Breast epithelium (tissue), 4 donors: ENCODE measurements around the gene USP24. TPM values are rescaled to one million over a fixed set of nuclear protein-coding genes. Genes with fewer than 3 reads are reported as not detected.

Experiments used
- DNase-seq, 2 donors: peaks; one replicate each; pipeline ENCODE4 v3.0.0-alpha.2; 2019; ENCODE audit warnings: low spot score in 2 of 2
- H3K27ac ChIP-seq, 2 donors: fragments of 200-600 bp; sonication (generic) in 1 of 2; one replicate each; pipeline ENCODE4 v1.5.1; 2016 to 2019; ENCODE audit warnings: mild to moderate bottlenecking in 1 of 2
- H3K27me3 ChIP-seq, 2 donors: fragments of 200-600 bp; sonication (generic) in 1 of 2; one replicate each; pipeline versions ENCODE4 v1.5.1 to v1.6.0; 2017 to 2019; ENCODE audit warnings: control low read depth in 1 of 2, mild to moderate bottlenecking in 1 of 2
- H3K36me3 ChIP-seq: fragments of 200-600 bp; one replicate; pipeline ENCODE4 v1.5.1; 2019
- H3K4me1 ChIP-seq, 2 donors: fragments of 200-600 bp; sonication (generic); one replicate each; pipeline ENCODE4 v1.5.1; 2016 to 2019; ENCODE audit warnings: control low read depth in 1 of 2
- H3K4me3 ChIP-seq, 3 donors: fragments of 200-600 bp; sonication (generic); 1 replicate in 2 of 3; 2 replicates in 1 of 3; pipeline ENCODE4 v1.5.1; 2016 to 2019; ENCODE audit warnings: mild to moderate bottlenecking in 3 of 3, moderate library complexity in 2 of 3
- H3K9me3 ChIP-seq, 2 donors: fragments of 200-600 bp; sonication (generic) in 1 of 2; one replicate each; pipeline ENCODE4 v1.5.1; 2016 to 2019; ENCODE audit warnings: control low read depth in 1 of 2
- POLR2A ChIP-seq: fragments of 450-650 bp; IDR thresholded peaks from one replicate; pipeline ENCODE4 v1.6.1; 2016; ENCODE audit warnings: antibody characterized with exemption, mild to moderate bottlenecking, moderate library complexity
- POLR2AphosphoS5 ChIP-seq, 3 donors: sonication (generic); formaldehyde crosslinking; IDR thresholded peaks; one replicate each; pipeline ENCODE4 v1.6.1; 2017; ENCODE audit warnings: antibody characterized with exemption in 3 of 3
- intact Hi-C: fragments of 100-400 bp; cut with DNase I; formaldehyde crosslinking; loops from one replicate; pipeline ENCODE4 v1.15.1; 2023; ENCODE audit warnings: low total_unique reads
- total RNA-seq, 3 donors: library from RNA; depleted of rRNA; stranded (reverse); fragments of >200 nt; gene quantifications; one replicate each; pipeline ENCODE4 v1.1.0, GENCODE V29; 2016
- TF ChIP-seq, protein P1 (sequence below), 3 donors: fragments of 450-650 bp; IDR thresholded peaks; one replicate each; pipeline ENCODE4 v1.5.1; 2016 to 2017; ENCODE audit warnings: antibody characterized with exemption in 3 of 3, mild to moderate bottlenecking in 3 of 3, moderate library complexity in 3 of 3

USP24 gene
- total RNA-seq, 3 donors from 2014 or later, result 51.5 to 103 (median 77.3) TPM

DNA sequence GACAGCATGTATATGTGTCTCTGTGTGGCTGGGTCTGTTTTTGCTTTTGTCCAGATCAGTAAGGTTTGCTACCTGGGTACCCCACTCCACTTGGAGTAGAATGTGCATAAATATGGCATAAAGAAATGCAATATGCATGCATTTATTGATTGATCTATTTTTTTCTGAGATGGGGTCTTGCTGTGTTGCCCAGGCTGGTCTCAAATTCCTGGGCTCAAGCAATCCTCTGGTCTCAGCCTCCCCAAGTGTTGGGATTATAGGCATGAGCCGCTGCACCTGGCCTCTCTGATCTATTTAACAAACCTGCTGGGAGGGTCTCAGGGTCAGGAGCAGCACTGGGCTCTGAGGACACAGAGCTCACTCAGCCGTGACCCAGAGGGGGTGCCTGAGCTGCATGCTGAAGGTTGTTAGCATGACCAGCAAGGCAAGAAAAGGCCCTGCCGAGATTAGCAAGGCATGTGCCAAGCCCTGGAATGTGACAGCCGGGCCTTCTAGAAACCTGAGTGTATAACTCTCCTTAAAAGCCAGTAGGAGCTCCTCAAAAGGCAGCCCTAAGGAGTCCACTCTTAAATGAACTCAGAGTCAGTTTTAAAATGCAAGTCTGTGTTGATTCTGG lies 153.3 kb downstream of the USP24 start:
- Histone ChIP-seq H3K27ac (no peak overlapping the region), H3K4me1 (peaks cover 0 to 8% of the 10 kb centered on the region in 2 donors), H3K4me3 (no peak overlapping the region), H3K9me3 (no peaks in the 10 kb centered on the region), H3K27me3 (no peaks in the 10 kb centered on the region), H3K36me3 (no peaks in the 10 kb centered on the region)
- intact Hi-C loops, result loop anchor here (5.0 kb wide), 1 partner anchor 1650 kb away; no protein-coding TSS in a partner anchor
- DNase-seq, result no peak
- TF ChIP-seq POLR2A, result no peak
- no peak for TF ChIP-seq POLR2AphosphoS5 (IDR thresholded peaks at IDR 0.05)
- TF ChIP-seq, protein P1, sequence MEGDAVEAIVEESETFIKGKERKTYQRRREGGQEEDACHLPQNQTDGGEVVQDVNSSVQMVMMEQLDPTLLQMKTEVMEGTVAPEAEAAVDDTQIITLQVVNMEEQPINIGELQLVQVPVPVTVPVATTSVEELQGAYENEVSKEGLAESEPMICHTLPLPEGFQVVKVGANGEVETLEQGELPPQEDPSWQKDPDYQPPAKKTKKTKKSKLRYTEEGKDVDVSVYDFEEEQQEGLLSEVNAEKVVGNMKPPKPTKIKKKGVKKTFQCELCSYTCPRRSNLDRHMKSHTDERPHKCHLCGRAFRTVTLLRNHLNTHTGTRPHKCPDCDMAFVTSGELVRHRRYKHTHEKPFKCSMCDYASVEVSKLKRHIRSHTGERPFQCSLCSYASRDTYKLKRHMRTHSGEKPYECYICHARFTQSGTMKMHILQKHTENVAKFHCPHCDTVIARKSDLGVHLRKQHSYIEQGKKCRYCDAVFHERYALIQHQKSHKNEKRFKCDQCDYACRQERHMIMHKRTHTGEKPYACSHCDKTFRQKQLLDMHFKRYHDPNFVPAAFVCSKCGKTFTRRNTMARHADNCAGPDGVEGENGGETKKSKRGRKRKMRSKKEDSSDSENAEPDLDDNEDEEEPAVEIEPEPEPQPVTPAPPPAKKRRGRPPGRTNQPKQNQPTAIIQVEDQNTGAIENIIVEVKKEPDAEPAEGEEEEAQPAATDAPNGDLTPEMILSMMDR (IDR thresholded peaks at IDR 0.05), result no peak

DNA sequence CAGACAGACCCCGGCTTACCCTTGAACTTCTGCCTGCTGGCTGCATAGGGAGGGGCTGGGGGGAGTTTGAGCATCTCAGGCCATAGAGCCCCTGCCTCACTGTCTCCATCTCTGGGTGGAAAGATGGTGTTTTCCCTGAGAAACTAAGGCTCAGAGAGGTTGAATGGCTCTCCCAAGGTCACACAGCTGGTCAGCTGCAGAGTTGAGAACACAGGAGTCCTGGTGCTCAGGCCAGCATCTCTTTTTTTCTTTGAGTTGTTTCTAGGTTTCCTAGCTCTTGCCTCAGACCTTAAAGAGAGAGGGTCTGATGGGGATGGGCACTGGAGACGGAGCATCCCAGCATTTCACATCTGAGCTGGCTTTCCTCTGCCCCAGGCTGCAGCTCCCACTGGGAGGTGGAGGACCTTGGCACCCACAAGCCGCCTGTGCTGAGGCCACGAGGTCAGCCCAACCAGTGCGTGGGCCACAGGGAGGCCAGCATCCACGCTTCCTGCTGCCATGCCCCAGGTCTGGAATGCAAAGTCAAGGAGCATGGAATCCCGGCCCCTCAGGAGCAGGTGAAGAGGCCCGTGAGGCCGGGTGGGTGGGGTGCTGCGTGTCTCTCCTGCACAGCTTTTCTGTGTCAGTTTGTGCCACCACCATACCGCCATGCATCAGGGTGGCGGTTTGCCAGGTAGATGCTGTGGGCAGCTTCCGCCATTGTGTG lies 154.0 kb downstream of the USP24 start:
- Histone ChIP-seq H3K27ac (no peak overlapping the region), H3K9me3 (no peaks in the 10 kb centered on the region), H3K36me3 (no peaks in the 10 kb centered on the region), H3K27me3 (no peaks in the 10 kb centered on the region), H3K4me1 (peaks cover 0 to 8% of the 10 kb centered on the region in 2 donors), H3K4me3 (no peak overlapping the region)
- intact Hi-C loops, result loop anchor here (5.0 kb wide), 1 partner anchor 1651 kb away; no protein-coding TSS in a partner anchor
- DNase-seq, result no peak
- TF ChIP-seq POLR2A (no peak), POLR2AphosphoS5 (IDR thresholded peaks at IDR 0.05) (no peak)
- TF ChIP-seq, protein P1 (IDR thresholded peaks at IDR 0.05), result no peak

DNA sequence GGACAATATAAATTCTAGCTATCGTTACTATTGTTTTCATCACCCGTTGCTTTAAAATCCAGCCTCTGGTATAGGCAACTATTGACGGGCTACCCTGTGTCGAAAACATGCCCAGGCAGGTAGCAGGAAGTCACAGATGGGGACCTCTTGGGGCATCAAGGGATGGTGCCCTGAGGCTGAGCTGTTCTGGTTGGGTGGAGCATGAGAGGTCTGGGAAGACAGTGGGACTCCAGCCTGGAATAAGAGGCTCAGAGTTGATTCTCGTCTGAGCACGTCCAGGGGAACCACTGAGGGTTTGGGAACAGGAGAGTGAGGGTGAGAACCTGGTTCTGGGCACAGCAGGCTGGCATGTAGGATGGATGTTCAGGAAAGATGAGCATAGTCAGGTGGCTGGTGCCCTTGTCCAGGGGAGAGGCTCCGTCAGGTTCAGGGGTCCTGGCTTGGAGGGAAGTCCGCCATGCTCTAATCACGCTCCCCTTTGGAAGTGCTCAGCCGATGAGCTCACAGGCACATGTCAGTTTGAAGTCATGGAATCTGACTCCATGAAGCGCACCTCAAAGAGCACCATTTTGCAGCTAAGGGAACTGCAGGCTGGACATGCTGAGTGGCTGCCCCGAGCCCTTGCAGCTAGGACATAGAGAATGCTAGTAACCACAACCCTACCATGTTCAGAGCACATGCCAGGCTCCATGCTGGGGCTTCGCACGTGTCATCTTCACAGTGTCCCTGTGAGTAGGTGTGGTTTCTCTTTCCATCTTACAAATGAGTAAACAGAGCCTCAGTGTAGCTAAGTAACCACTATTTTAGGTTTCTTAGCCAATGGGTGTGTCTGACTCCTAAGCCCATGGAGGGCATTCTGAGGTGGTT lies 154.8 kb downstream of the USP24 start:
- no peaks in the 10 kb centered on the region for H3K36me3 ChIP-seq
- H3K27me3 ChIP-seq, result no peaks in the 10 kb centered on the region
- H3K27ac ChIP-seq, result no peak overlapping the region
- intact Hi-C loops, result loop anchor here (5.0 kb wide), 1 partner anchor 1652 kb away; no protein-coding TSS in a partner anchor
- DNase-seq, result peak in 1 of 2 donors; percentile 45
- no peaks in the 10 kb centered on the region for H3K9me3 ChIP-seq
- H3K4me1 ChIP-seq, result peaks cover 0 to 8% of the 10 kb centered on the region in 2 donors
- TF ChIP-seq POLR2AphosphoS5 (IDR thresholded peaks at IDR 0.05), result no peak
- TF ChIP-seq, protein P1 (IDR thresholded peaks at IDR 0.05), result no peak
- TF ChIP-seq POLR2A, result no peak
- H3K4me3 ChIP-seq, result no peak overlapping the region

DNA sequence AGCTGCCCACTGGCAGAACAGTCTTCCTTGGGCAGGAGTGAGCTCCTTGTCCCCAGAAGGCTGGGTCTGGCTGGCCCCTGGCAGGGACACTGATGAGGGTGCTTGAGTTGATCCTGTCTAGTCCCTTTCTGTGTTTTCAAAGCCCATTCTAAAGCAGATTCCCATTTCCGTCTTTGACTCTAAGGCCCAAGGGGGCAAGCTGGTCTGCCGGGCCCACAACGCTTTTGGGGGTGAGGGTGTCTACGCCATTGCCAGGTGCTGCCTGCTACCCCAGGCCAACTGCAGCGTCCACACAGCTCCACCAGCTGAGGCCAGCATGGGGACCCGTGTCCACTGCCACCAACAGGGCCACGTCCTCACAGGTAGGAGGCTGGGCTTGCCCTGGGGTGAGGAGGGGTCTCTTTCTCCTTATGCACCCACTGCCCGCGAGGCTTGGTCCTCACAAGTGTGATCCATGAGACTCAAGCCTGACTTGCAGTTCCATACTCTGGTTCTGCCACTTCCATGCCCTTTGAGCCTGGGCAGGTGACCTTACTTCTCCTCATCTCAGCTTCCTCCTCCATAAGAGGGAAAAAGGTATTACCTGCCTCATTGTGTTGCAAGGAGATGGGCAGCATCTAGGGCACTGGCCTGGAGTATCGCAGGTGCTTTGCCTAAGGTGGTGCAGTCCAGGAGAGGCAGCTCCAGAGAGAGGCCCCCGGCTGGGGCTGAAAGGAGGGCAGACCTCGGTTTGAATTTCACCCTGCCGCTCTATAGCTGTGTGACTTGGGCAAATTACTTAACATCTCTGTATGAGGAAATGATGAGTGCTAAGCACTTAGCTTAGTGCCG lies 155.6 kb downstream of the USP24 start:
- H3K27ac ChIP-seq, result no peak overlapping the region
- no peaks in the 10 kb centered on the region for H3K36me3 ChIP-seq
- TF ChIP-seq POLR2A (no peak), POLR2AphosphoS5 (IDR thresholded peaks at IDR 0.05) (no peak)
- TF ChIP-seq, protein P1 (IDR thresholded peaks at IDR 0.05), result no peak
- no peaks in the 10 kb centered on the region for H3K27me3 ChIP-seq
- H3K4me1 ChIP-seq, result peaks cover 0 to under 1% of the 10 kb centered on the region in 2 donors
- H3K9me3 ChIP-seq, result no peaks in the 10 kb centered on the region
- intact Hi-C loops, result loop anchor here (5.0 kb wide), 1 partner anchor 1653 kb away; no protein-coding TSS in a partner anchor
- DNase-seq, result peak in 1 of 2 donors; percentile 48
- H3K4me3 ChIP-seq, result no peak overlapping the region
